CD4-positive, alpha-beta T cell (primary cell): ENCODE results near the gene MUL1. TPM values are rescaled to one million over a fixed set of nuclear protein-coding genes. Genes with fewer than 3 reads are reported as not detected.

Experiments
- ATAC-seq: fragments of 200-7000 bp; cut with Tn5 transposase; one replicate; pipeline ENCODE4 v1.10.0; 2022; ENCODE audit warnings: mild to moderate bottlenecking; ENCODE audit not compliant: poor library complexity
- CTCF ChIA-PET: fragments of 350-600 bp; sonication (Branson Sonifier 250); formaldehyde crosslinking; loops from one replicate; lab custom pipeline; 2021; ENCODE audit warnings: antibody characterized with exemption, inconsistent platforms; lab: Charles Lee
- POLR2A ChIA-PET: fragments of 350-600 bp; sonication (Branson Sonifier 250); formaldehyde crosslinking; loops from one replicate; lab custom pipeline; 2021; ENCODE audit warnings: antibody characterized with exemption, inconsistent platforms; lab: Charles Lee
- DNase-seq, 14 experiments: peaks; one replicate each; pipeline ENCODE4 v3.0.0-alpha.2; 2013 to 2020; ENCODE audit warnings: mixed read lengths in 2 of 14
- H3K27ac ChIP-seq, 2 donors: one replicate each; pipeline versions ENCODE4 v1.5.1 to v1.7.0; 2013; ENCODE audit warnings: low read length in 2 of 2, low read depth in 1 of 2, mild to moderate bottlenecking in 1 of 2
- H3K27me3 ChIP-seq, 2 experiments: 1 replicate in 1 of 2; 2 replicates in 1 of 2; pipeline versions ENCODE4 v1.6.1 to v1.7.0; 2013; ENCODE audit warnings: low read length in 2 of 2, control low read depth in 1 of 2, mild to moderate bottlenecking in 1 of 2, moderate library complexity in 1 of 2; ENCODE audit not compliant: insufficient read depth in 2 of 2, control insufficient read depth in 1 of 2
- H3K36me3 ChIP-seq: one replicate; pipeline ENCODE4 v1.6.1; 2013; ENCODE audit warnings: low read length, control low read depth; ENCODE audit not compliant: insufficient read depth
- H3K4me1 ChIP-seq: one replicate; pipeline ENCODE4 v1.6.1; 2013; ENCODE audit warnings: low read length, control low read depth; ENCODE audit not compliant: insufficient read depth
- H3K4me3 ChIP-seq: one replicate; pipeline ENCODE4 v1.5.1; 2013; ENCODE audit warnings: mild to moderate bottlenecking, low read length, moderate library complexity
- H3K9me3 ChIP-seq, 2 experiments: 1 replicate in 1 of 2; 2 replicates in 1 of 2; pipeline versions ENCODE4 v1.6.1 to v1.7.0; 2013; ENCODE audit warnings: low read length in 2 of 2, mild to moderate bottlenecking in 2 of 2, control low read depth in 1 of 2, moderate library complexity in 1 of 2; ENCODE audit not compliant: control insufficient read depth in 1 of 2, insufficient read depth in 1 of 2
- H3K27ac Mint-ChIP-seq: one replicate; pipeline ENCODE4 v1.8.0; 2020; ENCODE audit warnings: mixed read lengths
- H3K27me3 Mint-ChIP-seq: one replicate; pipeline ENCODE4 v1.8.0; 2021; ENCODE audit warnings: mixed read lengths
- H3K36me3 Mint-ChIP-seq: one replicate; pipeline ENCODE4 v1.8.0; 2021; ENCODE audit warnings: low read depth, mixed read lengths
- H3K4me1 Mint-ChIP-seq: one replicate; pipeline ENCODE4 v1.8.0; 2021; ENCODE audit warnings: low read depth, mixed read lengths
- H3K4me3 Mint-ChIP-seq: one replicate; pipeline ENCODE4 v1.8.0; 2020; ENCODE audit warnings: mild to moderate bottlenecking, mixed read lengths
- H3K9me3 Mint-ChIP-seq: one replicate; pipeline ENCODE4 v1.8.0; 2020; ENCODE audit warnings: mixed read lengths
- CTCF ChIP-seq: fragments of 200-600 bp; IDR thresholded peaks from one replicate; pipeline ENCODE4 v1.8.0; 2022; ENCODE audit warnings: antibody characterized with exemption, mild to moderate bottlenecking
- intact Hi-C, 2 experiments: fragments of 100-400 bp; cut with DNase I in 1 of 2; cut with micrococcal nuclease in 1 of 2; formaldehyde crosslinking; loops; one replicate each; pipeline versions ENCODE4 v1.15.1 to v1.9.0; 2023 to 2025; cut with DNase I, micrococcal nuclease
- total RNA-seq, 174 experiments: library from RNA in 2 of 174; stranded (reverse) in 2 of 174; gene quantifications; one replicate each; pipeline ENCODE4 v1.2.3 and lab custom pipeline; 2021 to 2026

The MUL1 gene
- total RNA-seq, 2 experiments from 2014 or later: 17.2 to 17.6 TPM

DNA sequence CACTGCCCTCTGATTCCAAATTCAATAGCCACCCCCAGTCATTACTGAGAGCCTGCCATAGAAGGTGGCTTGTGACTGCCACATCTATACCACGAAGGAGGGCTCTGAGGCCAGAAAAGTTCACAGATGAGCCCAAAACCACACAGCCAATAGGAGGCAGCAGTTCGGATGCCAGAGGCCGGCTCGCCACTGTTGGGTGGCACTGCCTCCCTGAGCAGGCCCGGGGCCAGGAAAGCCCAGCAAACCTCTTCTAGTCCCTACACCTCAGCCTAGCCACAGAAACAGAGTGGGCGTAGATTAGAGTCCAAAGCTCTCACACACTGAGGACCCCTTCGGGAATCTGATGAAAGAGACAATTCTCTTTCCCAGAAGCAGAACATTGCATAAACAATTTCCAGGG is 16.1 kb downstream of the MUL1 start:
- CTCF ChIA-PET: no interaction called here
- ATAC-seq (no peak), DNase-seq (no peak)
- POLR2A ChIA-PET: no interaction called here
- peaks cover 19% of the 10 kb centered on the region for H3K27me3 Mint-ChIP-seq
- H3K36me3 ChIP-seq: no peaks in the 10 kb centered on the region
- no peak overlapping the region for H3K4me3 ChIP-seq
- no peak overlapping the region for H3K4me3 Mint-ChIP-seq
- intact Hi-C loops: loop anchor here in 1 of 2 experiments (2.0 to 5.0 kb wide), 2 partner anchors 115 to 295 kb away; no protein-coding TSS in a partner anchor
- peaks cover 2 to 13% of the 10 kb centered on the region in 2 experiments for H3K27me3 ChIP-seq
- H3K9me3 Mint-ChIP-seq: no peaks in the 10 kb centered on the region
- no peak overlapping the region for H3K27ac Mint-ChIP-seq
- H3K36me3 Mint-ChIP-seq: no peaks in the 10 kb centered on the region
- H3K27ac ChIP-seq: no peak overlapping the region
- no peak for TF ChIP-seq CTCF
- H3K4me1 Mint-ChIP-seq: peaks cover 3% of the 10 kb centered on the region
- no peaks in the 10 kb centered on the region for H3K9me3 ChIP-seq
- peaks cover 13% of the 10 kb centered on the region for H3K4me1 ChIP-seq

DNA sequence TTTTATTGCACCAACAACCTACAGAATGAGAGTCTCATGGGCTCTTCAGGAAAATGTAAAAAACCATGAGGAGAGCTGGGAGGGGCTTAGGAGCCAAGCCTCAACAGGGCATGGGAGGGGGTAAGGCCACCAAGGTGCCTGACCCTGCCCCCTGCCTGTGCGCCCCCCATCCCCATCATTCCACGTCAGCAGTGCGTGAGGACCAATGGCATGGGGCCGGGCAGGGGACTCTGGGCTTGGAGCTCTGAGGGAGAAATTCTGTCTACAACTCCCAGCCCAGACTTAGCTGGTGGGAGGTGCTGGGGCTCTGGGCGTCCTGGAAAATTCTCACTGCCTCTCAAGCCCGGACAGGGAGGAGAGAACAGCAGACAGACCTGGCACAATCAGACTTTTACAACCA is 16.8 kb downstream of the MUL1 start:
- Histone ChIP-seq H3K4me1 (peaks cover 19% of the 10 kb centered on the region), H3K27ac (no peak overlapping the region), H3K27me3 (peaks cover 2 to 14% of the 10 kb centered on the region in 2 experiments), H3K9me3 (no peaks in the 10 kb centered on the region), H3K36me3 (no peaks in the 10 kb centered on the region), H3K4me3 (no peak overlapping the region)
- H3K36me3 Mint-ChIP-seq: no peaks in the 10 kb centered on the region
- ATAC-seq (no peak), DNase-seq (no peak)
- H3K4me1 Mint-ChIP-seq: peaks cover 4% of the 10 kb centered on the region
- H3K27me3 Mint-ChIP-seq: peaks cover 19% of the 10 kb centered on the region
- intact Hi-C loops: loop anchor here in 1 of 2 experiments (5.0 kb wide), 1 partner anchor 294 kb away; no protein-coding TSS in a partner anchor
- no peak overlapping the region for H3K27ac Mint-ChIP-seq
- TF ChIP-seq CTCF: no peak
- H3K9me3 Mint-ChIP-seq: no peaks in the 10 kb centered on the region
- no peak overlapping the region for H3K4me3 Mint-ChIP-seq
- ChIA-PET CTCF (no interaction called here), POLR2A (no interaction called here)

GRCh38 chr1:20487236-20487590 is 20.7 kb downstream of the MUL1 start:
- intact Hi-C loops: no loop called here
- peaks cover 29% of the 10 kb centered on the region for H3K4me1 ChIP-seq
- H3K27me3 ChIP-seq: peaks cover 19 to 38% of the 10 kb centered on the region in 2 experiments
- ChIA-PET POLR2A (no interaction called here), CTCF (no interaction called here)
- ATAC-seq (no peak), DNase-seq (no peak)
- Mint-ChIP-seq H3K4me3 (peak overlapping the region; percentile 86), H3K36me3 (no peaks in the 10 kb centered on the region), H3K27ac (peak overlapping the region; percentile 60), H3K9me3 (no peaks in the 10 kb centered on the region), H3K27me3 (peaks cover 44% of the 10 kb centered on the region), H3K4me1 (peaks cover 17% of the 10 kb centered on the region)
- H3K4me3 ChIP-seq: no peak overlapping the region
- H3K27ac ChIP-seq: no peak overlapping the region
- no peaks in the 10 kb centered on the region for H3K36me3 ChIP-seq
- H3K9me3 ChIP-seq: peaks cover 0 to 5% of the 10 kb centered on the region in 2 experiments
- no peak for TF ChIP-seq CTCF
